PC-9 (cell line): ENCODE results near the gene DUOXA2. TPM values are rescaled to one million over a fixed set of nuclear protein-coding genes. Genes with fewer than 3 reads are reported as not detected.

ENCODE experiments used
- BruUV-seq: library from RNA; stranded (reverse); fragments of 400-500 nt; replicated peaks from 2 replicates; lab custom pipeline; 2021; lab: Mats Ljungman, UMichigan
- CTCF ChIA-PET: fragments of 300-600 bp; sonication (Branson Sonifier 250); formaldehyde crosslinking; loops from one replicate; lab custom pipeline; 2022; ENCODE audit warnings: antibody characterized with exemption; lab: Charles Lee
- POLR2A ChIA-PET: fragments of 300-600 bp; sonication (Branson Sonifier 250); formaldehyde crosslinking; loops from one replicate; lab custom pipeline; 2022; ENCODE audit warnings: antibody characterized with exemption; ENCODE audit not compliant: unreplicated experiment; lab: Charles Lee
- DNase-seq, 2 experiments: peaks; one replicate each; pipeline versions ENCODE4 v3.0.0 to v3.0.0-alpha.2; 2015 to 2022; ENCODE audit warnings: mixed read lengths in 1 of 2
- H2AFZ ChIP-seq: fragments of 200-600 bp; sonication (generic); 2 replicates; pipeline ENCODE4 v1.8.1; 2017; ENCODE audit warnings: antibody characterized with exemption
- H3F3A ChIP-seq: fragments of 200-600 bp; sonication (generic); 2 replicates; pipeline ENCODE4 v1.8.1; 2017; ENCODE audit warnings: antibody characterized with exemption, mild to moderate bottlenecking, low read depth; ENCODE audit not compliant: insufficient read depth
- H3K27ac ChIP-seq: fragments of 200-600 bp; sonication (generic); 2 replicates; pipeline ENCODE4 v1.6.1; 2016; ENCODE audit warnings: mixed run types
- H3K27me3 ChIP-seq: fragments of 200-600 bp; sonication (generic); 2 replicates; pipeline ENCODE4 v1.6.1; 2016; ENCODE audit warnings: low read depth, mixed run types; ENCODE audit not compliant: insufficient read depth
- H3K36me3 ChIP-seq: fragments of 200-600 bp; sonication (generic); 2 replicates; pipeline ENCODE4 v1.6.1; 2016; ENCODE audit warnings: low read depth, mixed run types
- H3K4me1 ChIP-seq: fragments of 200-600 bp; sonication (generic); replicated peaks from 2 replicates; pipeline ENCODE4 v1.6.1; 2016; ENCODE audit warnings: mixed run types; ENCODE audit not compliant: insufficient read depth
- H3K4me2 ChIP-seq: fragments of 200-600 bp; sonication (generic); 2 replicates; pipeline ENCODE4 v1.6.1; 2017; ENCODE audit warnings: mixed run types
- H3K4me3 ChIP-seq: fragments of 200-600 bp; sonication (generic); 2 replicates; pipeline ENCODE4 v1.6.1; 2016; ENCODE audit warnings: mixed run types
- H3K79me2 ChIP-seq: fragments of 200-600 bp; sonication (generic); 2 replicates; pipeline ENCODE4 v1.6.1; 2017; ENCODE audit warnings: low read depth, mixed run types
- H3K9me2 ChIP-seq: fragments of 200-600 bp; sonication (generic); 2 replicates; pipeline ENCODE4 v1.8.1; 2017; ENCODE audit warnings: mild to moderate bottlenecking; ENCODE audit not compliant: insufficient read depth
- H3K9me3 ChIP-seq: fragments of 200-600 bp; sonication (generic); 2 replicates; pipeline ENCODE4 v1.8.1; 2016; ENCODE audit warnings: low read depth; ENCODE audit not compliant: insufficient read depth
- H4K20me1 ChIP-seq: fragments of 200-600 bp; sonication (generic); 2 replicates; pipeline ENCODE4 v1.8.1; 2017; ENCODE audit not compliant: insufficient read depth
- EZH2 ChIP-seq: fragments of 200-600 bp; sonication (generic); IDR thresholded peaks from 2 replicates; pipeline ENCODE4 v1.8.0; 2017; ENCODE audit warnings: antibody characterized with exemption, low read depth
- intact Hi-C: fragments of 100-400 bp; cut with micrococcal nuclease; formaldehyde crosslinking; loops from one replicate; pipeline ENCODE4 v1.10.0; 2022; ENCODE audit not compliant: unreplicated experiment
- total RNA-seq: library from RNA; stranded (reverse); gene quantifications from 2 replicates; pipeline ENCODE4 v1.2.3, GENCODE V29; 2021
- TF ChIP-seq, protein P1 (sequence below): fragments of 200-600 bp; sonication (generic); conservative IDR thresholded peaks from 2 replicates; pipeline ENCODE4 v1.6.1; 2017; ENCODE audit warnings: mixed run types, antibody characterized with exemption, mild to moderate bottlenecking, moderate library complexity

DUOXA2 gene
- total RNA-seq, 1 experiment from 2014 or later = not detected

DNA sequence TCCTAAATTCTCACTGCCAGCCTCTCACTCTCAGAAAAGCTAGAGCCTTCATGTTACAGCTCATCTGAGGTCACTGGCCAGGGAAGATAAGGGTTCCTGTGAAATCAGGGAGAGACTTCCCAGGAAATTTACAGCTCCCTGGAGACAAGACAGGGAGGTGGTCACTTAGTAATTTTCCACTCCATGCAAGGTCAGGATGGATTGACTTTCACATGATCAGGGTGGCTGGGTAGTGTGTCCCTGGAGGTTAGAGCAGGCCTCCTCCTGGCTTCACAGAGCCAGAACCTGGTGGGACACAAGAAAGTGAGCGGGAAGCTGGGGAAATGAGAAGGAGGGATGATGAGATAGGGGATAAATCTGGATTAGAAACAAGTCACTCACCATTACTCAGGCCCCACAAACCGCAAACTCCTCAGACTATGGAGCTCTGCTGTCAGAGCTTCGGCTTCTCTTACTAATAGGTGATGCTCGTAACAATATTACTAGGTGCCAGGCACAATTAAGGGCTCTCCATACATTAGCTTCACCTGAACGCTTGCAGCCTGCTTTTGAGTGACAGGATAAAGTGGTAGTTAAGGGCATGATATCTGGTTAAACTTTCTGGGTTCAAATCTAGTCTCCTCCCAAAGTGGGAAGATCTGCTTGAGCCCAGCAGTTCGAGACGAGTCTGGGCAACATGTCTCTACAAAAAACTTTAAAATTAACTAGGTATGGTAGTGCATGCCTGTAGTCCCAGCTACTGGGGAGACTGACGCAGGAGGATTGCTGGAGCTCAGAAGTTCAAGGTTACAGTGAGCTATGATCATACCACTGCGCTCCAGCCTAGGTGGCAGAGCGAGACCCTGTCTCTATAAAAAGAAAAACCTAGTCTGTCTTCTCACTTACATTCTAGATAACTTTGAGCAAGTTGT is 25.1 kb upstream of the DUOXA2 start:
- intact Hi-C loops = no loop called here
- no peak overlapping the region for H3K4me2 ChIP-seq
- H3K9me2 ChIP-seq = no peaks in the 10 kb centered on the region
- H3K79me2 ChIP-seq = no peaks in the 10 kb centered on the region
- no TSS peak for BruUV-seq
- ChIA-PET CTCF (interaction anchor here (0.6 kb wide), 1 partner anchor 32 kb away, joined by 4 read pairs; no protein-coding TSS in a partner anchor), POLR2A (no interaction called here)
- TF ChIP-seq, protein P1, sequence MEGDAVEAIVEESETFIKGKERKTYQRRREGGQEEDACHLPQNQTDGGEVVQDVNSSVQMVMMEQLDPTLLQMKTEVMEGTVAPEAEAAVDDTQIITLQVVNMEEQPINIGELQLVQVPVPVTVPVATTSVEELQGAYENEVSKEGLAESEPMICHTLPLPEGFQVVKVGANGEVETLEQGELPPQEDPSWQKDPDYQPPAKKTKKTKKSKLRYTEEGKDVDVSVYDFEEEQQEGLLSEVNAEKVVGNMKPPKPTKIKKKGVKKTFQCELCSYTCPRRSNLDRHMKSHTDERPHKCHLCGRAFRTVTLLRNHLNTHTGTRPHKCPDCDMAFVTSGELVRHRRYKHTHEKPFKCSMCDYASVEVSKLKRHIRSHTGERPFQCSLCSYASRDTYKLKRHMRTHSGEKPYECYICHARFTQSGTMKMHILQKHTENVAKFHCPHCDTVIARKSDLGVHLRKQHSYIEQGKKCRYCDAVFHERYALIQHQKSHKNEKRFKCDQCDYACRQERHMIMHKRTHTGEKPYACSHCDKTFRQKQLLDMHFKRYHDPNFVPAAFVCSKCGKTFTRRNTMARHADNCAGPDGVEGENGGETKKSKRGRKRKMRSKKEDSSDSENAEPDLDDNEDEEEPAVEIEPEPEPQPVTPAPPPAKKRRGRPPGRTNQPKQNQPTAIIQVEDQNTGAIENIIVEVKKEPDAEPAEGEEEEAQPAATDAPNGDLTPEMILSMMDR = no peak
- TF ChIP-seq EZH2 = no peak
- DNase-seq = no peak
- no peak overlapping the region for H2AFZ ChIP-seq
- H3K4me3 ChIP-seq = no peak overlapping the region
- H3F3A ChIP-seq = no peaks in the 10 kb centered on the region
- peaks cover 3% of the 10 kb centered on the region; the same call in 1 of the 2 replicates for H3K27me3 ChIP-seq
- H3K27ac ChIP-seq = no peak overlapping the region
- H4K20me1 ChIP-seq = no peaks in the 10 kb centered on the region
- H3K4me1 ChIP-seq = no peaks in the 10 kb centered on the region
- H3K9me3 ChIP-seq = no peaks in the 10 kb centered on the region
- no peaks in the 10 kb centered on the region for H3K36me3 ChIP-seq

GRCh38 chr15:45089712-45090373 is 24.3 kb upstream of the DUOXA2 start:
- H3K4me2 ChIP-seq = no peak overlapping the region
- H2AFZ ChIP-seq = no peak overlapping the region
- H4K20me1 ChIP-seq = no peaks in the 10 kb centered on the region
- H3K4me1 ChIP-seq = no peaks in the 10 kb centered on the region
- H3K36me3 ChIP-seq = no peaks in the 10 kb centered on the region
- no peak for TF ChIP-seq EZH2
- TF ChIP-seq, protein P1 = no peak
- no peaks in the 10 kb centered on the region for H3K79me2 ChIP-seq
- H3F3A ChIP-seq = no peaks in the 10 kb centered on the region
- POLR2A ChIA-PET = no interaction called here
- no peak overlapping the region for H3K27ac ChIP-seq
- peaks cover 3% of the 10 kb centered on the region; the same call in 1 of the 2 replicates for H3K27me3 ChIP-seq
- CTCF ChIA-PET = interaction anchor here (0.6 kb wide), 1 partner anchor 31 kb away, joined by 4 read pairs; no protein-coding TSS in a partner anchor
- H3K9me3 ChIP-seq = no peaks in the 10 kb centered on the region
- DNase-seq = no peak
- intact Hi-C loops = no loop called here
- no peaks in the 10 kb centered on the region for H3K9me2 ChIP-seq
- no peak overlapping the region for H3K4me3 ChIP-seq
- BruUV-seq = no TSS peak

DNA sequence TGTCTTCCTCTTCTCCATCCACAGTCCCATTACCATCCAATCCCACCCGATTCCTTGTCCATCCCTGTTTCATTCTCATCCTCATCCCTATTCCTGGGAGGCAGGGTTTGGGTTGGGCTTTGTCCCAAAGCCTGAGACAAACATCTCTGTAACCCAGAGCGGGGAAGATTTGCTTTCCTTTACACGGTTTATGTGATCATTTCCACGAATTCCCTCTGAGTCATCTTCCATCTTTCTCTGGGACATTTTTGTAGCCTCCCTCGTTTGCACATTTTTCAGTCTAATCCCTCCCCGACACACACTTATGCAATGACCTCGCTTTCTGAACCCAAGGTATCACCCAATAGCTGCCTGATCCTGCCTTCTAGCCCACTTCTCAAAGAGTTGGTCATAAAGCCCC is 23.0 kb upstream of the DUOXA2 start:
- no peak for TF ChIP-seq EZH2
- TF ChIP-seq, protein P1 = no peak
- Histone ChIP-seq H3K4me1 (no peaks in the 10 kb centered on the region), H3K4me2 (no peak overlapping the region), H3K27ac (no peak overlapping the region), H3K9me3 (no peaks in the 10 kb centered on the region), H3F3A (no peaks in the 10 kb centered on the region), H4K20me1 (no peaks in the 10 kb centered on the region), H3K79me2 (no peaks in the 10 kb centered on the region), H3K4me3 (no peak overlapping the region), H2AFZ (no peak overlapping the region), H3K36me3 (no peaks in the 10 kb centered on the region), H3K27me3 (peaks cover 3% of the 10 kb centered on the region; the same call in 1 of the 2 replicates), H3K9me2 (no peaks in the 10 kb centered on the region)
- no peak for DNase-seq
- intact Hi-C loops = no loop called here
- CTCF ChIA-PET = no interaction called here
- no TSS peak for BruUV-seq
- POLR2A ChIA-PET = interaction anchor here (0.6 kb wide), 1 partner anchor 13 kb away, joined by 3 read pairs; no protein-coding TSS in a partner anchor
